Skin epidermis (tissue), 12 donors: ENCODE data around the gene C5orf63.
"Not testable (repeated sequence)": the region's sequence is repeated elsewhere in the genome, so short reads cannot be mapped to it uniquely, and the experiment has no call there.

Experiments used
- H3K27ac ChIP-seq, 21 experiments: fragments of 200-600 bp; sonication (generic) in 11 of 21; one replicate each; pipeline ENCODE4 v1.5.0; 2020; ENCODE audit warnings: mild to moderate bottlenecking in 3 of 21, inconsistent platforms in 2 of 21, moderate library complexity in 2 of 21
- H3K4me3 ChIP-seq, 7 experiments: fragments of 200-600 bp; sonication (generic) in 2 of 7; one replicate each; pipeline ENCODE4 v1.5.0; 2020; ENCODE audit warnings: inconsistent platforms in 2 of 7, mild to moderate bottlenecking in 2 of 7, moderate library complexity in 1 of 7

Gene C5orf63

GRCh38 chr5:127072861-127073846 lies at the start of gene C5orf63:
TSS of gene C5orf63 (minus strand) at chr5:127073502. CDS start at chr5:127058995, 14,507 bp downstream.
- H3K27ac ChIP-seq: peak within 1 kb of the TSS in 19 of 21 experiments; percentile 8 to 81 (median 63)
- peak within 1 kb of the TSS; percentile 41 to 58 (median 46) for H3K4me3 ChIP-seq

GRCh38 chr5:127112347-127112864 lies 39.1 kb upstream of the C5orf63 start:
- no peak overlapping the region for H3K27ac ChIP-seq
- H3K4me3 ChIP-seq: no peak overlapping the region

GRCh38 chr5:127111112-127111511 lies 37.8 kb upstream of the C5orf63 start:
- no peak overlapping the region for H3K27ac ChIP-seq
- no peak overlapping the region for H3K4me3 ChIP-seq

- H3K4me3 ChIP-seq: not testable (repeated sequence)
Measured at GRCh38 chr5:127108624-127109260, 35.4 kb upstream of the C5orf63 start.

GRCh38 chr5:127101935-127102334 lies 28.6 kb upstream of the C5orf63 start:
- H3K27ac ChIP-seq: no peak overlapping the region

More at GRCh38 chr5:127108624-127109260, 35.4 kb upstream of the C5orf63 start:
- H3K27ac ChIP-seq: not testable (repeated sequence)

GRCh38 chr5:127101533-127101932 lies 28.2 kb upstream of the C5orf63 start:
- no peak overlapping the region for H3K27ac ChIP-seq
- H3K4me3 ChIP-seq: no peak overlapping the region

More at GRCh38 chr5:127101935-127102334, 28.6 kb upstream of the C5orf63 start:
- no peak overlapping the region for H3K4me3 ChIP-seq

GRCh38 chr5:127098241-127098640 lies 24.9 kb upstream of the C5orf63 start:
- Histone ChIP-seq H3K4me3 (no peak overlapping the region), H3K27ac (no peak overlapping the region)

GRCh38 chr5:127097278-127097677 lies 24.0 kb upstream of the C5orf63 start:
- H3K27ac ChIP-seq: no peak overlapping the region
- H3K4me3 ChIP-seq: no peak overlapping the region

- Histone ChIP-seq H3K27ac (no peak overlapping the region), H3K4me3 (no peak overlapping the region)
Measured at GRCh38 chr5:127096328-127096993, 23.2 kb upstream of the C5orf63 start.

- no peak overlapping the region for H3K27ac ChIP-seq
Measured at GRCh38 chr5:127094161-127094814, 21.0 kb upstream of the C5orf63 start.

GRCh38 chr5:127092690-127093089 lies 19.4 kb upstream of the C5orf63 start:
- Histone ChIP-seq H3K27ac (no peak overlapping the region), H3K4me3 (no peak overlapping the region)

More at GRCh38 chr5:127094161-127094814, 21.0 kb upstream of the C5orf63 start:
- H3K4me3 ChIP-seq: no peak overlapping the region

- H3K4me3 ChIP-seq: no peak overlapping the region
Measured at GRCh38 chr5:127089191-127089590, 15.9 kb upstream of the C5orf63 start.

GRCh38 chr5:127088251-127088650 lies 14.9 kb upstream of the C5orf63 start:
- H3K4me3 ChIP-seq: no peak overlapping the region
- peak overlapping the region in 1 of 21 experiments; percentile 11 for H3K27ac ChIP-seq

More at GRCh38 chr5:127089191-127089590, 15.9 kb upstream of the C5orf63 start:
- no peak overlapping the region for H3K27ac ChIP-seq

GRCh38 chr5:127086589-127086988 lies 13.3 kb upstream of the C5orf63 start:
- Histone ChIP-seq H3K27ac (no peak overlapping the region), H3K4me3 (no peak overlapping the region)

GRCh38 chr5:127085796-127086195 lies 12.5 kb upstream of the C5orf63 start:
- Histone ChIP-seq H3K27ac (no peak overlapping the region), H3K4me3 (no peak overlapping the region)

- no peak overlapping the region for H3K27ac ChIP-seq
Measured at GRCh38 chr5:127085371-127085770, 12.1 kb upstream of the C5orf63 start.

GRCh38 chr5:127084656-127085055 lies 11.4 kb upstream of the C5orf63 start:
- Histone ChIP-seq H3K4me3 (no peak overlapping the region), H3K27ac (no peak overlapping the region)

More at GRCh38 chr5:127085371-127085770, 12.1 kb upstream of the C5orf63 start:
- H3K4me3 ChIP-seq: no peak overlapping the region

GRCh38 chr5:127083711-127084110 lies 10.4 kb upstream of the C5orf63 start:
- H3K4me3 ChIP-seq: no peak overlapping the region
- H3K27ac ChIP-seq: no peak overlapping the region

GRCh38 chr5:127079994-127080491 lies 6.7 kb upstream of the C5orf63 start:
- Histone ChIP-seq H3K4me3 (no peak overlapping the region), H3K27ac (no peak overlapping the region)
